ENCODE measurements around the gene EIF4G2.

Gene EIF4G2

GRCh38 chr11:10752061-10752460 lies 56.7 kb downstream of the EIF4G2 start:
- H3K27ac Mint-ChIP-seq, result peak overlapping the region; percentile 98
- peaks cover 5% of the 10 kb centered on the region for H3K4me1 Mint-ChIP-seq
- peak overlapping the region; percentile 97 to 100 (median 99) for H3K4me3 Mint-ChIP-seq
- no peaks in the 10 kb centered on the region for H3K9me3 Mint-ChIP-seq
- no peak for TF ChIP-seq CTCF (IDR thresholded peaks at IDR 0.05; ENCODE audit: unreplicated experiment in 3 of 3)
- peaks cover 19% of the 10 kb centered on the region for H3K36me3 Mint-ChIP-seq (ENCODE audit: low read depth)
- no peaks in the 10 kb centered on the region for H3K27me3 Mint-ChIP-seq (ENCODE audit: low read depth)

GRCh38 chr11:10751581-10751940 lies 57.2 kb downstream of the EIF4G2 start:
- H3K36me3 Mint-ChIP-seq (ENCODE audit: low read depth), result peaks cover 19% of the 10 kb centered on the region
- H3K4me1 Mint-ChIP-seq, result peaks cover 5% of the 10 kb centered on the region
- peak overlapping the region; percentile 98 for H3K27ac Mint-ChIP-seq
- TF ChIP-seq CTCF (IDR thresholded peaks at IDR 0.05; ENCODE audit: unreplicated experiment in 3 of 3), result peak in 1 of 3 experiments; percentile 1
- no peaks in the 10 kb centered on the region for H3K27me3 Mint-ChIP-seq (ENCODE audit: low read depth)
- H3K4me3 Mint-ChIP-seq, result peak overlapping the region; percentile 97 to 100 (median 99)
- H3K9me3 Mint-ChIP-seq, result no peaks in the 10 kb centered on the region

GRCh38 chr11:10750838-10751580 lies 57.7 kb downstream of the EIF4G2 start, which contains the start of gene CTR9:
Gene CTR9, plus strand, starts transcription at chr11:10751246. Its CDS starts 167 bp downstream, at chr11:10751413.
- H3K27ac Mint-ChIP-seq, result peak within 1 kb of the TSS; percentile 98
- peaks cover 5% of the 10 kb centered on the region for H3K4me1 Mint-ChIP-seq
- no peak for TF ChIP-seq CTCF (IDR thresholded peaks at IDR 0.05; ENCODE audit: unreplicated experiment in 3 of 3)
- no peaks in the 10 kb centered on the region for H3K9me3 Mint-ChIP-seq
- peaks cover 19% of the 10 kb centered on the region for H3K36me3 Mint-ChIP-seq (ENCODE audit: low read depth)
- peak within 1 kb of the TSS; percentile 97 to 100 (median 99) for H3K4me3 Mint-ChIP-seq
- H3K27me3 Mint-ChIP-seq (ENCODE audit: low read depth), result no peaks in the 10 kb centered on the region

- peaks cover 5% of the 10 kb centered on the region for H3K4me1 Mint-ChIP-seq
- no peaks in the 10 kb centered on the region for H3K9me3 Mint-ChIP-seq
- H3K36me3 Mint-ChIP-seq (ENCODE audit: low read depth), result peaks cover 8% of the 10 kb centered on the region
- no peak for TF ChIP-seq CTCF (IDR thresholded peaks at IDR 0.05; ENCODE audit: unreplicated experiment in 3 of 3)
- H3K27me3 Mint-ChIP-seq (ENCODE audit: low read depth), result no peaks in the 10 kb centered on the region
- H3K4me3 Mint-ChIP-seq, result peak overlapping the region; percentile 19 to 28 (median 20)
- H3K27ac Mint-ChIP-seq, result peak overlapping the region in 2 of 3 experiments; percentile 0 to 2
Observed at GRCh38 chr11:10749476-10749875, 59.2 kb downstream of the EIF4G2 start.

GRCh38 chr11:10747733-10748132 lies 61.0 kb downstream of the EIF4G2 start:
- no peaks in the 10 kb centered on the region for H3K27me3 Mint-ChIP-seq (ENCODE audit: low read depth)
- no peak for TF ChIP-seq CTCF (IDR thresholded peaks at IDR 0.05; ENCODE audit: unreplicated experiment in 3 of 3)
- H3K9me3 Mint-ChIP-seq, result no peaks in the 10 kb centered on the region
- peaks cover 4% of the 10 kb centered on the region for H3K36me3 Mint-ChIP-seq (ENCODE audit: low read depth)
- H3K27ac Mint-ChIP-seq, result no peak overlapping the region
- H3K4me3 Mint-ChIP-seq, result no peak overlapping the region
- peaks cover 5% of the 10 kb centered on the region for H3K4me1 Mint-ChIP-seq

All from nephron (organoid).